K562 (cell line): ENCODE data around the gene MCM9. TPM values are rescaled to one million over a fixed set of nuclear protein-coding genes. Genes with fewer than 3 reads are reported as not detected.

ENCODE experiments used
- CREB3L1 ChIP-seq: fragments of 450-650 bp; IDR thresholded peaks from 2 replicates; pipeline ENCODE4 v1.6.1; 2014; ENCODE audit warnings: low read depth, mild to moderate bottlenecking, moderate library complexity, borderline replicate concordance
- DEAF1 ChIP-seq: fragments of 450-650 bp; formaldehyde crosslinking; IDR thresholded peaks from 2 replicates; pipeline ENCODE4 v1.4.0; 2020; ENCODE audit warnings: mild to moderate bottlenecking, moderate library complexity
- MGA ChIP-seq: fragments of 450-650 bp; IDR thresholded peaks from 2 replicates; pipeline ENCODE4 v1.6.1; 2016; ENCODE audit warnings: mild to moderate bottlenecking, moderate library complexity
- NR2F6 ChIP-seq: fragments of 450-650 bp; formaldehyde crosslinking; IDR thresholded peaks from 2 replicates; pipeline ENCODE4 v1.4.0; 2020; ENCODE audit warnings: mild to moderate bottlenecking
- UBTF ChIP-seq, 2 experiments: IDR thresholded peaks; 2 replicates each; pipeline ENCODE4 v1.6.1; 2012; ENCODE audit warnings: improper control_type of control experiment in 2 of 2, low read depth in 2 of 2, low read length in 2 of 2, borderline replicate concordance in 1 of 2
- ZNF277 ChIP-seq: fragments of 250-450 bp; sonication (Bioruptor Pico); IDR thresholded peaks from 2 replicates; pipeline ENCODE4 v1.8.0; 2022; ENCODE audit warnings: inconsistent platforms, mild to moderate bottlenecking, moderate library complexity, borderline replicate concordance
- polyA plus RNA-seq, 8 experiments: library from polyadenylated mRNA; depleted of rRNA in 4 of 8; stranded (reverse) in 5 of 8; unstranded in 3 of 8; fragments of >200 nt; fragmentation: Nextera tagmentation in 2 of 8; fragmentation: Illumina TruSeq in 1 of 8; extraction: Ambion mirVana in 2 of 8; extraction: Trizol in 1 of 8; gene quantifications; 2 replicates each; pipeline versions ENCODE4 v1.2.1 to v1.2.3, GENCODE V29; 2011 to 2014; ENCODE audit warnings: inconsistent platforms in 1 of 8, missing spikeins in 1 of 8
- total RNA-seq, 7 experiments: library from RNA; depleted of rRNA in 6 of 7; stranded (reverse); fragments of >200 nt in 6 of 7; fragmentation: Illumina TruSeq in 2 of 7; extraction: Trizol in 2 of 7; gene quantifications; 2 replicates each; pipeline versions ENCODE4 v1.2.1 to v1.2.3, GENCODE V29; 2011 to 2021; ENCODE audit warnings: low replicate concordance in 1 of 7

The MCM9 gene
- total and polyA plus RNA-seq, 9 of the 15 experiments (the other 6 are each of a cell fraction or from before 2014, with no cell fraction given), result 4.8 to 16.7 (median 11.6) TPM

GRCh38 chr6:118896339-118897136 is 38.4 kb downstream of the MCM9 start (continued):
- TF ChIP-seq ZNF277 (CRISPR knock-in tag), result no peak
- no peak for TF ChIP-seq NR2F6 (CRISPR knock-in tag)
- TF ChIP-seq UBTF (IDR thresholded peaks at IDR 0.05; ENCODE audit: borderline replicate concordance in 1 of 2, low read depth in 2 of 2, low read length in 2 of 2), result no peak
- no peak for TF ChIP-seq DEAF1 (CRISPR knock-in tag)
- no peak for TF ChIP-seq MGA
- no peak; the same call in 1 of the 2 replicates for TF ChIP-seq CREB3L1
